Measurements from ENCODE around the gene USP32.

The USP32 gene

DNA sequence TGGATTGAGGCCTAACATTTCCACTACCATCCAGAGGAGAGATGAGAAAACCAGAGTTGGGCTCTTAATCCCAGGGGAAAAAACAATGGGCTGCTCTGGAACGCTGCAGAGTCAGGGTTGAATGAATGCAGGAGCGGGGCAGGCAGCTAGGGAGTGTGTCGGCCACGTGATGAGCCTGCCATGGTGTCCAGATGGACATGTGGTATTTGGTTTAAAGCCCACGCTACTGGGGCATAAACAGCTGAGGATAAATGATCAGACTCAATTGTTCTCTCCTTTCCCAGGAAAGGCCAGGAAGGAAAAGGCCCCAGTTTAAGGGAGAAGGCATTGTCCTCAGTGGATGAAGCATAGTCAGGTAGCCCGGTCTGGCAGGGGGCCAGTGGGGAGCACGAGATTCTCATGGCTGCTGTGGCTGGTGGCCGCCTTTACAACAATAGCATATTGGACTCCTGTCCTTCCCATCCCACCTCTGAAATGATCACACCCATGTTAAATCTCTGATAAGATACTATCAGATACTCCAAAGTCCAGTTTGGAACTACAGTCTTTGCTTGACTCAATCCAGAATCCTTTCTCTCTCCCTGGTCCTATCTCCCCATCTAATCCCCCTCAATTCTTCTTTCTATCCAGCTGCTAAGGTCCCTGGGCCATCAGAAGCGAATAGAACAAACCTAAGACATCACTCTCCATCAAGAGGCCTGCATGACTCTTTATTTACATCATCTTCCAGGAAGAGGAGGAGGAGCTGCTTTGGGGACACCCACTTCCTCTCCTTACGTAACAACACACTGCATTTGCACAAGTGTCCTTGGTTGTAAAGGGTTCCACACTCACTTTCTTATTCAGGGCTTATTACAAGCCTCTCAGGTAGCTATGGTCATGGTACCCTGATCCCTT lies 221.8 kb downstream of the USP32 start:
- no peak for DNase-seq (ENCODE audit: insufficient read length, low spot score)
- no peak for FAIRE-seq
- no peak for TF ChIP-seq POLR2A (IDR thresholded peaks at IDR 0.05; ENCODE audit: low read depth, low read length)

- TF ChIP-seq POLR2A (IDR thresholded peaks at IDR 0.05; ENCODE audit: low read depth, low read length), result no peak
- DNase-seq (ENCODE audit: insufficient read length, low spot score) (no peak), FAIRE-seq (no peak)
Observed at GRCh38 chr17:60168654-60169053, 223.3 kb downstream of the USP32 start.

GRCh38 chr17:60167065-60167741 lies 224.7 kb downstream of the USP32 start:
- no peak for DNase-seq (ENCODE audit: insufficient read length, low spot score)
- no peak for TF ChIP-seq POLR2A (IDR thresholded peaks at IDR 0.05; ENCODE audit: low read depth, low read length)
- peak; percentile 33 for FAIRE-seq

GRCh38 chr17:60165971-60166370 lies 226.0 kb downstream of the USP32 start:
- FAIRE-seq (no peak), DNase-seq (ENCODE audit: insufficient read length, low spot score) (no peak)

DNA sequence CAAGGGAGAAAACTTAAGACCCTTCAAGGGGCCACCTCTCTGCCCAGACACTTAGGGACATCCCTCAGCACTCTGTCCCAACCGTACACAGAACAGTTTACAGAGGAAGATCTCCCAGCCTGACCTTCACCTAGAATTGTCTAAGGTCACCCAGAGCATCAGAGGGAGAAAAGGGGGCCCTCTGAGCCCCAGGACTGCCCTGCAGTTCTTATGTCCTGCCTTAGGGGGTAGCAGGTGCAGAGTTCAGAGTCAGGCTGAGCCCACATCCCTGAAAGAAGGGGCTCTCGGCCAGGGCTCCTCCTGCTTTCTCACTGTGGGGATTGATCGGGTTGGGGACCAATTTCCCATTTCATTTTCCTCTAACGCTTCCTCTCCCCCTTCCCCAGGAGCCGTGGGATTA lies 226.7 kb downstream of the USP32 start:
- no peak for FAIRE-seq
- TF ChIP-seq POLR2A (IDR thresholded peaks at IDR 0.05; ENCODE audit: low read depth, low read length), result no peak
- DNase-seq (ENCODE audit: insufficient read length, low spot score), result no peak

More at GRCh38 chr17:60165971-60166370, 226.0 kb downstream of the USP32 start:
- no peak for TF ChIP-seq POLR2A (IDR thresholded peaks at IDR 0.05; ENCODE audit: low read depth, low read length)

- FAIRE-seq, result no peak
- DNase-seq (ENCODE audit: insufficient read length, low spot score), result no peak
- no peak for TF ChIP-seq POLR2A (IDR thresholded peaks at IDR 0.05; ENCODE audit: low read depth, low read length)
Observed at GRCh38 chr17:60164697-60165096, 227.2 kb downstream of the USP32 start.

- no peak for TF ChIP-seq POLR2A (IDR thresholded peaks at IDR 0.05; ENCODE audit: low read depth, low read length)
- no peak for FAIRE-seq
Observed at GRCh38 chr17:60164164-60164563, 227.8 kb downstream of the USP32 start.

DNA sequence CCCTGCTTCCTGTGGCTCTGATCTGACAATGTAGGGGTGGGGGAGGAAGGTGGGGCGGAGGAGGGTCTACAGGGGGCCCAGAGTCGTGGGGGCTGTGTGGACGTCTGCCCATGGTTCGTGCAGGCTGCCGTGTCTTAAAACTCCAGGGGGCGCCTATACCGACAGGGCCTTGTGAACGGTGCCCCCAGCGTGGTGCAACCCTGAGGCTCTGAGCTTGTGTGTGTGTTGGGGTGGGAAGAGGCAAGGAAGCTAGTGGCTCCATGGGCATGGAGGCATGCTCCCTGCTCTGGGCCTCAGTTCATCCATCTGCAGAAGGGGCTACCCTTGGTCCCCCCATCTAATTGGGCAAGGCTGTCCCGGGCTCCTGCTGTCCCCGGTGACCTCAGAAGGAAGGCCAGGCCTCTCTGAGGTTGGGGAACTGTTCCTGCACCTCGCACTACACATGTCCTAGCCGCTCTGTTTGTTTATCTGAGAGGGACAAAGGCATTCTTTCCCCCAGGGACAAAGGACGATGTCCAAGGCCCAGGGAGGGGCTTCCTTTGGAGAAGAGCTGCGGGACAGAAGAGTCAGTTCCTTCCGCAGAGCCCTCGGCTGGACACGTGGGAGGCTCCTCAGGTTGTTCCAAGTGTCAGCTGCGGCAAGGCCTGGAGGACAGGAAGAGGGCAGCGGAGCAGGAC lies 228.7 kb downstream of the USP32 start:
- FAIRE-seq (no peak), DNase-seq (ENCODE audit: insufficient read length, low spot score) (no peak)
- TF ChIP-seq POLR2A (IDR thresholded peaks at IDR 0.05; ENCODE audit: low read depth, low read length), result no peak

More at GRCh38 chr17:60164164-60164563, 227.8 kb downstream of the USP32 start:
- no peak for DNase-seq (ENCODE audit: insufficient read length, low spot score)

- DNase-seq (ENCODE audit: insufficient read length, low spot score) (no peak), FAIRE-seq (no peak)
- no peak for TF ChIP-seq POLR2A (IDR thresholded peaks at IDR 0.05; ENCODE audit: low read depth, low read length)
Observed at GRCh38 chr17:60161598-60162330, 230.2 kb downstream of the USP32 start.

DNA sequence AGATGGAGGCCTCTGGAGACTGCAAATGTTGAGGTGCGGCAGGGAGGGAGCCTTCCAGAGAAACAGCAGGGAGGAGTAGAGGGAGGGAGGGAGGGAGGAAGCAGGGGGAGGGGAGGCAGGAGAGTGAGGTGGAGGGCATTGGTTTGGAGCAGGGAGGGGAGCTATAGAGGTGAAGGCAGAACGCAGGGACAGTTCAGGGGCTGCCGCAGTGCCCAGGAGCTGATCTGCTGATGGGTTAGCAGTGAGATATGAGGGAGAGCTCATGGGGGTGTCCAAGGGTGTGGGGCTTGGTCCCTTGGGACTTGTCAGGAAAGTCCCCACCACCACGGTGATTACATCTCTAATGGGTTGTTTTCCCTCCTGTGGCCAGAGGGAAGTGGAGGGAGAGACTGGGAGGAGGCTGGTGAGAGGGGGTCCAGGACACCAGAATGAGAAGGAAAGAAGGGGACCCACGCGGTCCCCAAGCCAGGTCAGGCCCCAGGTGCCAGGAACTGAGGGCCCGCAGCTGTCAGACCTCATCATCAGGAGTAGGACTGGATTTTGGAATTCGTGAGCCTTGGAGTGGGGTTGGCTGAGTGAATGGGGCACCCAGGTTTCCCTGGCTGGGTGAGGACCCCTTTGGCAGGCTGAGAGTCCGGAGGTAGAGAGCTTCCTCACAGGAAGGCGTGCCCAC lies 231.0 kb downstream of the USP32 start:
- no peak for DNase-seq (ENCODE audit: insufficient read length, low spot score)
- FAIRE-seq, result no peak
- TF ChIP-seq POLR2A (IDR thresholded peaks at IDR 0.05; ENCODE audit: low read depth, low read length), result no peak

GRCh38 chr17:60159479-60159866 lies 232.5 kb downstream of the USP32 start:
- DNase-seq (ENCODE audit: insufficient read length, low spot score) (no peak), FAIRE-seq (no peak)
- no peak for TF ChIP-seq POLR2A (IDR thresholded peaks at IDR 0.05; ENCODE audit: low read depth, low read length)

DNA sequence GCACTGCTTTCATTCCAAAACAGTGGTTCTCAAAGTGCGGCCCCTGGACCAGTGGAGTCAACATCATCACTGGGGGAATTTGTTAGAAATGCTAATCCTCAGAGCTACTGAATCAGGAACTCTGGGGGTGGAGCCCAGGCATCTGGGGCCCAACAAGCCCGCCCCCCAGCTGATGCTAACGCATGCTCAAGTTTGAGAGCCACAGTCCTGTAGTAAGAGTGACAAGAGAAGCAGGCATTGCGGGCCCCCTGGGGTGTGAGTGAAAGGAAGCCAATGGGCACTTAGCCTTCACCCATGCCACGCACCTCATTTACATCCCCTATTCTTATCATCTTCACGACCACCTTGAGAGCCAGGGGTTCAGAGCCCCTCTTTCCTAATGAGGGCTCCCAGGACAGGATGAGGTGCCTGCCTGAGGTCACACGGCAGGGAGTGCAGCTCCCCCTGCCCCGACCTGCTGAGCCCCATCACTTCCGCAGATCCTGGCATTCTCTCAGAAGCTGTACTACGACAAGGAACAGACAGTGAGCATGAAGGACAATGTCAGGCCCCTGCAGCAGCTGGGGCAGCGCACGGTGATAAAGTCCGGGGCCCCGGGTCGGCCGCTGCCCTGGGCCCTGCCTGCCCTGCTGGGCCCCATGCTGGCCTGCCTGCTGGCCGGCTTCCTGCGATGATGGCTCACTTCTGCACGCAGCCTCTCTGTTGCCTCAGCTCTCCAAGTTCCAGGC lies 233.0 kb downstream of the USP32 start:
- no peak for FAIRE-seq
- TF ChIP-seq POLR2A (IDR thresholded peaks at IDR 0.05; ENCODE audit: low read depth, low read length), result no peak
- DNase-seq (ENCODE audit: insufficient read length, low spot score), result no peak
